Activated T-cell treated with anti-CD3 and anti-CD28 coated beads, Interleukin-2, amount 50 U/mL, for 1 hour (primary cell): ENCODE data around the gene ACVRL1.

Experiments
- DNase-seq: peaks from one replicate; pipeline ENCODE4 v3.0.0-alpha.2; 2020

Gene ACVRL1

DNA sequence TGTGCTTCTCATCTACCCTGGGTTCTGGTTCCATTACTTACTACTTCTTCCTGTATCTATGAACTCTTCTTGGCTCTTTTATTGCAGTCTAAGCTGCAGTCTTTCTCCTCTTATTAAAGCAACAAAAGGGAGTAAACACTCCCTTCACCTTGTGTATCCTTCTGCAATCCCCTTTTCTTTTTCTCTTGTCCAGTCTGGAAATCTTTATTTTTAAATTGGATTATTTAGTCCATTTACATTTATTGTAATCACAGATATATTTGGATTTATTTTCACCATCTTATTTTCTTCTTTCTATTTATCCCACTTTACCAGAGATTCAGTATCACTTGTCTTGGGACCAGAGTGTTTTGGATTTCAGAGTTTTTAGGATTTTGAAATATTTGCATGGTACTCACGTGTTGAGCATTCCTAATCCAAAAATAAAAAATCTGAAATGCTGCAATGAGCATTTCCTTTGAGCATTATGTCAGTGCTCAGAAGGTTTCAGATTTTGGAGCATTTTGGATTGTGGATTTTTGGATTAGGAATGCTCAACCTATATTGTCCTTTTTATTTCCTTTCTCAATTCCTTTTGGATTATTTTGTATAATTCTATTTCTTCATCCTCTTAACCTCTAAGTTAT, 37.4 kb downstream of the ACVRL1 start:
- DNase-seq: no peak

DNA sequence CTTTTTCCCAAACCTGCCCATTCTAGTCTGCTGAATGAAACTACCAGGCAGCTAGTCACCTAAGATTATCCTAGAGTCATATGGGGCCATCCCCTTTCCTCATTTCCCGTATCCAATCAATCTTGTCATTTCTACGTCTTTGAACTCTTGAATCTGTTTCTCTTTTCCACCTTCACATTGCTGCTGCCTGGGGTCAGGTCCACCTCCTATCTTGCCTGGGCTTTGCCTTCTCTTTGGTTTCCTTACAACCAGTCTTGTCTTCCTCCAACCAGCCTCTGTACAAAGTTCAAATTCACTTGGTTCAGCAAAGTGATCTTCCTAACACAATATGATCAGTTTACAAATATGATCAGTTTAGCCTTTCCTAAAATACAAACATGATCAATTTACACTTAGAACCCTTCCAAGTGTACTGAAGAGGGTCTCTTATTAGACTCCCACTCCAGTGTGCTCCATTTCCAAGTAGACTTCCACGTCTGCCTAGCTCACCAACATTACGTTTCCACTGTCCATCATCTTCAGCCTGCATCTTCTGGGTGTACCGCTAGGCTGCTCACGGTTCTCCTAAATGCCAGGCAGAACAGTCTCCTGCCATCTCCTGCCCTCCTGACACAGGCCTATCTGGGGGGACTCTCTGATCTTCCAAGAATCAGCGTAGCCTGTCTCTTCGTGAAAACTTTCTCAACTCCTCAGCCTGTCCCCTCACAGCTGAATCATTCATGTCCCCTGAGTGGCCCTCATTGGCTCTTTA, 40.1 kb downstream of the ACVRL1 start:
- DNase-seq: no peak

DNA sequence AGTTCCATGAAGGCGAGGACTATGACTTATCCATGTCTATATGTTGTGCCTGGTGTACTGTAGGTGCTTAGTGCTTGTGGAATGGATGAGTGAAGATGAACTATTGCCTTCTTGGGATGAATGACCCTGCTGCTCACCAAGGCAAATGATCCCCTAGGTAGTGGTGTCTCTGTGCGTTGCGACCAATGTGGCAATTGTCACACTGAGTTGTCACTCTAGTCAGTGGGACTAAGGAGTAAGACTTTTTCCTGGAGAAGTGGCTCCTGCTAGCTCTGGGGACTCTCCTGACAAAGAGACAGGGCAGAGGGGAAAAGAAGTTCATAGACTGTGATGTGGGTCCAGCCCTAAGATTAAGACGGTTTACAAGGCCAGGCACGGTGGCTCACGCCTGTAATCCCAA, 40.8 kb downstream of the ACVRL1 start:
- no peak for DNase-seq

DNA sequence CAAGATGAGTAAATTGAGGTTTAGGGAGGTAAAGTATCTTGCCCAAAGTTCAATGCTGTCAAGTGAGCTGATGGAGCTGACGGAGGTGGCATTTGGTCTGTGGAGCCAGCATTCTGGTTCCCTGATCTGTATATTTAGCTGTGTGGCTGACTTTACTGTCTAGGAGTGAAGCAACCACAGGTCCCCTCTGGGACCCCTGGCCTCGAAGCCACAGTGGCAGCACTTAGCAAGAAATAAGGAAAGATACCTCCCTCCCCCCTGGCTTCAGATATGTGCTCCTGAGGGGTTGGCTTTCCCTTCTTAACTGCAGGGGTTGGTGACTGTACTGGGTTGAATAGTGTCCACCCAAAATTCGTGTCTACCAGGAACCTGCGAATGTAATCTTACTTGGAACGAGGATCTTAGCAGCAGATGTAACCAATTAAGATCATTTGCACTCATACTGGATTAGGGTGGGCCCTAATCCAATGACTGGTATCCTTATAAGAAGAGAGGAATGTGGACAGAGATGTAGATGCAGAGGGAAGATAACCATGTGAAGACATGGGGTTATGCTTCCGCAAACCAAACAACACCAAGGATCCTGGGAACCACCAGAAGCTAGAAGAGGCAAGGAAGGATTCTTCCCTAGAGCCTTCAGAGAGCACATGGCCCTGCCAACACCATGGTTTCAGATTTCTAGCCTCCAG, 42.2 kb downstream of the ACVRL1 start:
- no peak for DNase-seq

DNA sequence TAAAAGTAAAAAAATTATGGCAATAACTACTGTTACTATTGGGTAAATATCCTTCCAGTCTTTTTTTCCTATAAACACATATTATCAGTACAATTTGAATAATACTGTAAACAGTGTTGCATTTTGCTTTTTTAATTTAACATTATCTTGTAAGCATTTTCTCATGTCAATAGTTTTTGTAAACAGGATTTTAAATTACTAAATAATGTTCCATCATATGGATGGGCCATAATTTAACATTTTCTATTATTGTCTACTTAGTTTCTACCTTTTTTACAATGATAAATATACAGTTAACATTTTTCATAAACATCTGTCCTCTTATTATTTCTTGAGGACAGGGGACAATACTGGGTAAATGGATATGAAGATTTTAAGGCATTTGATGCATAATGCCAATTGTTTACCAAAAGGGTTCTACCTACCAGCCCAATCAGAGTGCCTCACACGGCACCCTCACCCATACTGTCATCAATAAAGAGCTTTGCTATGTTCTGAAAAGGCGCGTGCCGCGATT, 43.4 kb downstream of the ACVRL1 start:
- no peak for DNase-seq

DNA sequence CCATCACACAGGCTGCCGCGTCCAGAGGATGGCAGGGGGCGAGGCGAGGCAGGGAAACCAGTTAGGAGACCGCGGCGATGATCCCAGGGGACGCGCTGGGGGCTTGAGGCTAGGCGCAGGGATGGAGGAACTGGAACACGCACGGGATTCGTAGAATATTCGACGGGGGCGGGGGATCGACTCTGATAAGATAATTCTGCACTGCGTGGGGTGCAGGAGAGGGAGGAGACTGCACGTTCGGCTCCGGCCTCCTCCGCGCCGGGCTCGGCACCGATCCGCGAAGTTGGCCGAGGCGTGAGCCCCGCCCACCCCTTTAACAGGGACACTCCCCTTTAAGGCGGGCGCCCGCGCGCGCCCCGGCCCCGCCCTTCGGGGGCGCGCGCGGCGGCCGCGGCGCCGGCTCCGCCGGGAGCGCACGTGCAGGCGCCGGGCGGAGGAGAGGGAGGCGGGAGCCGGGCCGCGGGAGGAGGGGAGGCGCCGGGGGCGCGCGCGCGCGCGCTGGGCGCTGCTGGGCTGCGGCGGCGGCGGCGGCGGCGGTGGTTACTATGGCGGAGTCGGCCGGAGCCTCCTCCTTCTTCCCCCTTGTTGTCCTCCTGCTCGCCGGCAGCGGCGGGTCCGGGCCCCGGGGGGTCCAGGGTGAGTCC, 44.0 kb downstream of the ACVRL1 start, which contains the start of gene ACVR1B:
Gene ACVR1B (plus strand): TSS at position 501 of the 644 bp plus-strand sequence. CDS start 45 bp downstream, at position 546.
- peak; percentile 92 for DNase-seq

DNA sequence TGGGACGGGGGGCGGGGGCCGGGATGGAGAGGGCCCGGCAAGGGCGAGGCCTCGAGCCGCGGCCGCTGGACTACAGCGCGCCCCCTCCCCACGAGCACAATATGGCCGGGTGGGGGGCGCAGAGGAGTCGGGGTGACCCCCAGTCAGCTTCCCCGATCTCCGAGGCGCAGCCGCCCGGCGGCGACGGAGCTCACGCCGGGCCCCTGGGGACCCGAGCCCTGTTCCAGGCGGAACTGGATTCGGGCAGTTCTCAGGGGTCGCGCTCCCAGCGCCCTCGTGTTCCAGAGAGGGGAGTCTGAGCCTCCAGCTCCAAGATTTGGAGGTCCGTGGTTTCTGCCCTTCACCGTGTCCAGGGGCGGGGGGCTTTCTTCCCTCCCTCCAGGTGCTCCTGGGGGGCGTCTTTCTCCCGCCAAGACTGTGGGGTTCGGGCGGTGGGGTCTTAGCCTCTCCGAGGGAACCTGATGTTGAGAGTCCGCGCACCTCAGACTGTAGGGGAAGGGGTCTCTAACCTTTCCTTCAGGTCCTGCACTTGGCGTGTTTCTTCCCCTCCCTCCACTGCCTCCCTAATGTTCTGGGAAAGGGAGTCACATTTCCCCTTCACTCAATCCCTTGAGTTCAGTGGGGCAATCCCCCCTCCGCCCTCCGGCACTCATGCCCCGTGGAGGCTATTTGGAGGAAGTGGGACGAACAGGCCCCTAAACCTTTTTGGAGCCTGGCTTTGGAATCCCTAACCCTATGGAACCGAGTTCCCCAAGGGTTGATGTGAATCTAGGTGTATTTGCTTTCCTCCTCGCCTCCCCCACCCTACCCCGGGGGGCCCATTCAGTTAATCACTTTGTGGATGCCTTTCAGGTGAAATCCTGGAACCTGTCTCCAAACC, 44.8 kb downstream of the ACVRL1 start:
- DNase-seq: peak; percentile 32

DNA sequence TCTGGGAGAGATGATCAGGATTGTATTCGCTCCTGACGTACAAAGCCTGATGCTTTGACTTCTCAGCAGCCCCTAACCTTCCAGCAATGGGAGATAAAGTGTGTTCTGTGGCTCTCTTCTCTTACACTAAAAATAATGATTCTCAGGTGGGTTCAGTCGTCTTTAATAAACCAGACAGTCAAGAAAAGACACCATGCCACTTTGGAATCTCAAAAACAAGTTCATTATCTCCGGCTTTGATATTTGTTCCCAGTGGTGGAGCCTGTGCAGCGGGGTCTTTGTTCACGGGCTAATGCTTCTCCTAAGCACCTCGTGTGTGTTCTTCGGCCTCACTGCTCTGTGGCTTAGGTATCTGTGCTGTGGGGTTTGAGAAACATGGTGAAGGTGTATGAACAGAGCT, 45.8 kb downstream of the ACVRL1 start:
- no peak for DNase-seq

DNA sequence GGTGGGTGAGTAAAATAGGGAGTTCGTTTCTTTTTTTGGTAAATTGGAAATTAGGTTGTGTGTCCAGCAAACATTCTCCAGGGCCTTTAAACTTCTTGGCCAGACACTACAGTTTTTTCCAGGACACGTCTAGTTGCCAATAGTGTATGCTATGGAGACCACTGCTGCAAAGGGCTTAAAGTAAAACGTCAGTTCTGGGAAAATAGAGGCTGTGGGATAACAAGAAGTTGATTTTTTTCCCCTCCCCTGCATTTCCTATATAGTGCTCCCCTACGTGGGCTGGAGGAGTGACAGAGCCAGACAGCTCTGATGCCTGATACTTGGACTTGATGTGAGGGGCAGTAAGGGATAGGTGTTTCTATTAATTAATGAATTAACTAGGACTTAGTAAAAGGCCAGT, 46.6 kb downstream of the ACVRL1 start:
- DNase-seq: no peak

DNA sequence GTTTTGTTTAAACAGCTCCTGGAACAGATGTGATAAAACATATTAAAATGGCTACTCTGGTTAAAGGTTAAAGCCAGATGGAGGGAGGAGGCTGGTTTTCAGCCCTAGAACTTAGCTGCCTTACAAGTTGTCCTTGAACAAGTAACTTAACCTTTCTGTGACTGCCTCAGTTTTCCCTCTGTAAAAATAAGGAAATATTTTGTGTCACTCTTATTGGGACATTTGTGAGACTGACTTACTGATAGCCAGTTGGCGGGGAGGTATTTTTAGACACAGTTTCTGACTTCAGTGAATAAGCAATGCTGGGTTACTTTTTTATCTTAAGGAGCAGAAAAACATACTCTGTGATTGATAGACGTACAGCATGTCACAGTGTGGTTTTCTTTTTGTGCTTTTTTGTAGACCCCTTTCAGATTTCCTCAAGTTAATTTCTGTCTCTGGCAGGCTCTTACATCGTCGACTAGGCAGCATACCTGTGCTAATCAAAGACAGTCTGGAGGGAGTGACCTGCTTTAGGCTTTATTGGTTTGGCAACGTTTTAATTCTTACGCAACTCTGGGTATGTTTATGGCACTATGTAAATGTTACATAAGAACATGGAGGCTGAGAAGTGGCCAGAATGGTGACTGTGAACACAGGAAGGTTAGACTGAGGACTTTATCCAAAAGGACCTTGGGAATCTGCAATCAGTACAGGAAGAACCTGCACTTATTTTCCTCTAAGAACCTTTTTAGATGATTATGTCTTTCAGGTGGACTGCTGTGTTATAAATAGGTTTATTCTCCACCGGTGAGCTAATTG, 47.5 kb downstream of the ACVRL1 start:
- no peak for DNase-seq

DNA sequence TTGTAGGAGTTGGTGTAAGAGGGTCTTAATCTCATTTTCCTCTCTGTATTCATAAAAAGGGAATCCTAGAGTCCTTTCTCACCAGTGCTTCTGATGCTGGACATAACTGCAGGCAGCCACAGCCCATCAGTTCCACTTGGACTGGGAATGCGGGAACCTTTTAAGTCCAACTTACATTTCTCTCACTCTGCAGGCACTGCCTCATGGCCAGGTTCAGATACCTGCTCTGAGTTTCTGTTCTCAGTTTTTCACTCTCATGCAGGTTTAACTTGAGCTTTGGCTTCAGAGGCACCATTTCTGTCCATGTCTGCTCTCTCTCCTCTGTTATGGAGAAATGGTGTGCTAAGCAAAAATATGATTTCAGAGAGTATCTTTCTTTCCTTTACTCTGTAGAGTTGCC, 48.4 kb downstream of the ACVRL1 start:
- DNase-seq: no peak

DNA sequence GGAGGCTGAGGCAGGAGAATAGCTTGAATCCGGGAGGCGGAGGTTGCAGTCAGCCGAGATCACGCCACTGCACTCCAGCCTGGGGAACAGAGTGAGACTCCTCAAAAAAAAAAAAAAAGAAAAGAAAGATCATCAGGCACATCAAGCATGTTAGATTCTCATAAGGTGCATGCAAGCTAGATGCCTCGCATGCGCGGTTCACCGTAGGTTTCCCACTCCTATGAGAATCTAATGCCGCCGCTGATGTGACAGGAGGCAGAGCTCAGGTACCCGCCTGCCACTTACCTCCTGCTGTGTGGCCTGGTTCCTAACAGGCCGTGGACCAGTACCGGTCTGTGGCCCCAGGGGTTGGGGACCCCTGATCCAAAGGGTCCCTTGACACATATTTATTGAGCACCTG, 51.2 kb downstream of the ACVRL1 start:
- no peak for DNase-seq

DNA sequence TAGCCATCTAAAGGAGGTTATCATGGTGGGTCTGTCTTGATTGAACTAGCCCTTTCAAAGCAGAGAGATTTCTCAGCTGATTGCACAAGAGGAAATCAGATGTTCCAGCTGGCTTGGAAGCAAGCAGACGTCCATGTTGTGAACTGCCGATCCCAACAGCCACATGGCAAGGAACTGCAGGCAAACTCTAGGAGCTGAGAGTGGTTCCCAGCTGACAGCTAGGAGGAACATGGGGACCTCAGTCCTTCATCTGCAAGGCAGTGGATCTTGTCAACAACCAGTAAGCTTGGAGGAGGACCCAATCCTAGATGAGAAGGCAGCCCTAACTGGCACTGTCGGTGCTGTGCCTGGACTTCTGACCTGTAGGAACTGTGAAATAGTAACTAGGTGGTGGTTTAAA, 51.9 kb downstream of the ACVRL1 start:
- DNase-seq: no peak

DNA sequence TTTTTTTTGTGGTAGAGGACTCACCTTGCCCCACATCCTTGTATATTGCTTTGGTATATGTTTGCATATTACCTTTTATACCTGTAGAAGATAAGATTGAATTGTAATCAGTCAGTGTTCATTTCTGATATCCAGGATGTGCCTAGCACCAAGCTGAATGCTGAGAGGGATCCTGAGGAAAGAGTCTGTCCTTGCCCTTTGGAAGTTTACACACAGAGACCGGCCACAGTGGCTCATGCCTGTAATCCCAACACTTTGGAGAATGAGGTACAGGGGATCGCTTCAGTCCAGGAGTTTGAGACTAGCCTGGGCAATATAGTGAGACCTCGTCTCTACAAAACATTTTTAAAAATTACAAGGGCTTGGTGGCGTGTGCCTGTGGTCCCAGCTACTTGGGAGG, 52.6 kb downstream of the ACVRL1 start:
- DNase-seq: no peak

DNA sequence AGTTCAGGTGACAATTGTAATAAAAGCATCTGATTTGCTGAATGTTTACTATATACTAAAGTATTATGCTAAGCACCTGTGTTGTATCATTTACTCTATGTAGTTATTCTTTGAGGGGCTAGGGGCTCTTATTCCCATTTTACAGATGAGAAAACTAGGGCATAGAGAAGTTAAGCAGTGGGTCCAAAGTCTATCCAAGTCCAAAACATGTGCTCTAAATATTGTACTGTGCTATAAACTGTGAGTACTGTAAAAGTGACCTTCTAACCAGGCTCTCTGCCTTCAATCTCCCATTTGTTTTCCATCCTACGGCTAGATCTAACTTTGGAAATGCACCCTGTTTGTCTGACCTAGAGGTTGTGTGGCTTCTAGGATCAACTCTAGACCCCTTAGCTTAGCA, 53.2 kb downstream of the ACVRL1 start:
- DNase-seq: no peak

DNA sequence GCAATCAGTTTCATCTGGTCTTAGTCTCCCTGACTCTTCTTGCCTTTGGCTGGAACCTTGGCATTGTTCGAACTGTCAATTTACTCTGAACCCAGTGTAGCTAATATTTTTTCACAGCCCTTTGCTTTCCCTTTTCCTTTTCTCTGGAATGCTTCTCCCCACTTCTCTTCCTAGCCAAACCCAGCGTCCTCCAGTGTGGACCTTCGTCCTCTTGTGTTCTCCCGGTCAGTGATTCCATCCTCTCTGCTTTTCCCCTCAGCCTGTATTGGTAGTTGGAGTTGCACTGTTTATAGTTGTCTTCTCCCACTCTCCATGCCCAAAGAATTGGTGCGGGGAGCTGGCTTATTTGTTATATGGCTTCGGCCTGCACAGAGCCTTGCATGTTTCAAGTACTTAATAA, 53.6 kb downstream of the ACVRL1 start:
- no peak for DNase-seq

DNA sequence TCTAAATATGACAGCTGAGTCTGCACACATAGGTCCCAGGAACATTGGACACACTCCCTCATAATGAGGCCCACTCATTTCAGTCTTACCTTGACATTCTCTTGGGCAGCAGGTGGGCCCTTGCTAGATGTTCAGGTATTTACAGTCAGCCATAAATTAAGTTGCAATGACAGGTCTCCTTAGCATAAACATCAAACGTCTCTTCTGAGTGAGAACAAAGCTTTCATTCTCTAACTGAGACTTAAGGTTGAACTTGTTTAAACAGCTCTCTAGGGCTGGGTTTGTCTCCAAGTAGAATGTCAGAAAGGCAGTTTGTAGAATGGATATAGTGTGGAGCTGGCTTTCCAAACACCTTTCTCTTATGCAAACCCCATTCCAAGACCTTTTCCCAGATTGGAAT, 54.5 kb downstream of the ACVRL1 start:
- no peak for DNase-seq

DNA sequence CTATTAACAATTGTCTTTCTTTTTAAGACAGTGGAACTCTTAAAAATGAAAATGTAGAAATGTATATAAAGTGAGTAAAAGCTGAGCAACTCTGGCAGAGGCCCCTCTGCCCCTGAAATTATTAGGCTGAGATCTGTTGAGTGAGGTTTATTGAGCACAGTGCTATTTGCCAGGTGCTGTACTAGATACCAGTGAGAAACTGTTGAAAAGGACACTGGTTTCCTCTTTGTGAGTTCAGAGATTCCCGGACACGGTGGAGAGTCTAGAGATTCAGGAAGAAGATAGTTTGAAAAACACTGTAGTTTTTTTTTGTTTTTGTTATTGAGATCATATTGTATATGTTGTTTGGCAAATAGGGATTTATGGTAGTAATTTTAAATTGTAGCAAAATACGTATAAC, 55.4 kb downstream of the ACVRL1 start:
- DNase-seq: no peak

DNA sequence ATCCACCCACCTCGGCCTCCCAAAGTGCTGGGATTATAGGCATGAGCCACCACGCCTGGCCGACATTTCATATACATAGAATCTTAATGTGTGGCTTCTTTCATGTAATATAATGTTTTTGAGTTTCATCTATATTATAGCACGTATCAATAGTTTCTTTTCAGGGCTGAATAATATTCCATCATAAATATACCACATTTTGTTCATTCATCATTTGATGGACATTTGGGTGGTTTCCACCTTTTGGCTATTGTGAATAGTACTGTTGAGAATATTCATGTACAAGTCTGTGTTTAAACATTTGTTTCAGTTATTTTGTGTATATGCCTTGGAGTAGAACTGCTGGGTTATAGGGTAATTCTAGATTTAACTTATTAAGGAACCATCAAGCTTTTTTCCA, 56.2 kb downstream of the ACVRL1 start:
- no peak for DNase-seq

DNA sequence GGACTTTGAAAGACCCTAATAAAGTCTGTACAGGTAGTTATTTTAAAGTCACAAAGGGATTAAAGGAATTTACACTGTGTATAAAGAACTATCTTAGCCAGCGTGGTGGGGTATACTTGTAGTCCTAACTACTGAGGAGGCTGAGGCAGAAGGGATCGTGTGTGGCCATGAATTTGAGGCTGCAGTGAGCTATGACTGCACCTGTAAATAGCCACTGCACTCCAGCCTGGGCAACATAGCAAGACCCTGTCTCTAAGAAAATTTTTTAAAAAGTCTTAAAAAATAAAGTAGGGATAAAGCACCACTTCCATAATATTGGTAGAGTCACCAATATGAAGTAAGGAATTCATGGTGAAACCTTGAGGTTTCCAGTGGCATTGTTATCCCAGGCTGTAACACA, 62.3 kb downstream of the ACVRL1 start:
- no peak for DNase-seq

DNA sequence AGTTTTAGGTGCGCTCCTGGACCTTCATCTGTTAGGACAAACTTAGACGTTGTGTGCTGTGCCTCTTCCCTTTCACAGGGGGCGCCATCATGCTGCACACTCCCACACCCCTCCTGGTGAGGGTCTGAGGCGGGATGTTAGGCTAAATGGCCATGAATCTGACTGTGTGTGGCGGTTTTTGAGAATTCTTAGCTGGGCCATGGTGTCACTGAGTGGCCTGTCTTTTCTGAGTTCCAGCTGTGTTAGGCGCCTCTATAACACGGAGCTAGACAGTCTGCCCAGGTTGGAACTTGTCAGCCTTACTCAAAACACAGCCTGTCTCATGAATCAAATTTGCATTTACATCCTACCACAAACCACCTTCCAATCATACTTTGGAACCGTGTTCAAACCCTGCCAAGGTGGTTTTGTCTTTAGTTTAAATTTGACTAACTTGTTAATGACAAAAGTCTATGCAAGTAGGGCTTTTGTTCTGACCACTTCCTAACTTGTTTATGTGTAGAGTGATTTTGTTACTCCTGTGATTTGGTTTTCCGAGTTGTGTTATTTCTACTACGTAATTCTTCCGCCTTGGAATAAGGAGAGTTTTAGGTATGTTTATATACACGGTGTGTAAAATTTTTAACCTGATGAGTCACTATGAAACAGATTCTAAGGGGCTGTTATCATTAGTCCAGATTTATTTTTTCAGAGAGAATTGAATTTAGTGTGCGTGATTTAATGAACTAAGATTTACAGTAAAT, 63.8 kb downstream of the ACVRL1 start:
- peak; percentile 41 for DNase-seq
